SK-N-SH (cell line): ENCODE results near the gene TMEM138. TPM values are rescaled to one million over a fixed set of nuclear protein-coding genes. Genes with fewer than 3 reads are reported as not detected.

ENCODE experiments used
- CTCF ChIA-PET: fragments of 300-600, 350-600 bp; formaldehyde crosslinking; extraction: SDS; loops from one replicate; lab custom pipeline; 2021; lab: Yijun Ruan, JAX
- POLR2A ChIA-PET: fragments of 350-600 bp; sonication (Branson Sonifier 250); formaldehyde crosslinking; extraction: SDS; loops from one replicate; lab custom pipeline; 2020; ENCODE audit warnings: antibody characterized with exemption, inconsistent platforms; lab: Yijun Ruan, JAX
- DNase-seq: peaks from one replicate; pipeline ENCODE4 v3.0.0; 2012
- H2AFZ ChIP-seq: fragments of 200-600 bp; sonication (generic); 2 replicates; pipeline ENCODE4 v1.8.1; 2016; ENCODE audit warnings: antibody characterized with exemption, mild to moderate bottlenecking, low read depth
- H3F3A ChIP-seq: fragments of 200-600 bp; sonication (generic); replicated peaks from 2 replicates; pipeline ENCODE3; 2016; ENCODE audit warnings: antibody characterized with exemption, mild to moderate bottlenecking; ENCODE audit not compliant: insufficient read depth
- H3K27ac ChIP-seq, 2 experiments: fragments of 200-500 bp in 1 of 2; fragments of 200-600 bp in 1 of 2; sonication (Bioruptor generic) in 1 of 2; sonication (generic), shearing (Covaris generic) in 1 of 2; 2 replicates each; pipeline versions ENCODE4 v1.5.1 to v1.6.1; 2014 to 2016; ENCODE audit warnings: low read depth in 2 of 2, inconsistent platforms in 1 of 2, low read length in 1 of 2, mild to moderate bottlenecking in 1 of 2, mixed read lengths in 1 of 2
- H3K27me3 ChIP-seq: fragments of 200-600 bp; sonication (generic), shearing (Covaris generic); 2 replicates; pipeline ENCODE4 v1.6.1; 2016; ENCODE audit warnings: mixed run types; ENCODE audit not compliant: insufficient read depth
- H3K36me3 ChIP-seq, 2 experiments: fragments of 200-500 bp in 1 of 2; fragments of 200-600 bp in 1 of 2; sonication (Bioruptor generic) in 1 of 2; sonication (generic) in 1 of 2; replicated peaks in 1 of 2; 2 replicates each; pipeline versions ENCODE3 to v1.5.1; 2014 to 2016; ENCODE audit warnings: low read length in 1 of 2, mild to moderate bottlenecking in 1 of 2; ENCODE audit not compliant: insufficient read depth in 2 of 2, control insufficient read depth in 1 of 2
- H3K4me1 ChIP-seq, 2 experiments: fragments of 200-500 bp in 1 of 2; fragments of 200-600 bp in 1 of 2; sonication (Bioruptor generic) in 1 of 2; sonication (generic), shearing (Covaris generic) in 1 of 2; 2 replicates each; pipeline versions ENCODE4 v1.5.1 to v1.6.1; 2014 to 2016; ENCODE audit warnings: low read depth in 1 of 2, low read length in 1 of 2, mixed run types in 1 of 2; ENCODE audit not compliant: insufficient read depth in 2 of 2, control insufficient read depth in 1 of 2
- H3K4me2 ChIP-seq: fragments of 200-600 bp; sonication (generic), shearing (Covaris generic); 2 replicates; pipeline ENCODE4 v1.6.1; 2017; ENCODE audit warnings: mixed run types
- H3K4me3 ChIP-seq, 2 experiments: fragments of 200-500 bp in 1 of 2; fragments of 200-600 bp in 1 of 2; sonication (Bioruptor generic) in 1 of 2; sonication (generic), shearing (Covaris generic) in 1 of 2; 2 replicates each; pipeline versions ENCODE4 v1.5.1 to v1.8.1; 2014 to 2016; ENCODE audit warnings: low read depth in 2 of 2, inconsistent platforms in 1 of 2, low read length in 1 of 2, mild to moderate bottlenecking in 1 of 2, mixed read lengths in 1 of 2, moderate library complexity in 1 of 2
- H3K79me2 ChIP-seq: fragments of 200-600 bp; sonication (generic); 2 replicates; pipeline ENCODE4 v1.8.1; 2017; ENCODE audit warnings: mild to moderate bottlenecking; ENCODE audit not compliant: insufficient read depth
- H3K9ac ChIP-seq: fragments of 200-600 bp; sonication (generic); 2 replicates; pipeline ENCODE4 v1.6.1; 2017; ENCODE audit warnings: mixed run types
- H3K9me2 ChIP-seq: fragments of 200-600 bp; sonication (generic); 2 replicates; pipeline ENCODE4 v1.6.1; 2017; ENCODE audit warnings: mixed run types
- H3K9me3 ChIP-seq: fragments of 200-600 bp; sonication (generic); 2 replicates; pipeline ENCODE4 v1.6.1; 2017; ENCODE audit warnings: mixed run types, mild to moderate bottlenecking, moderate library complexity
- H4K20me1 ChIP-seq: fragments of 200-600 bp; sonication (generic); 2 replicates; pipeline ENCODE4 v1.6.1; 2017; ENCODE audit warnings: mild to moderate bottlenecking, mixed run types; ENCODE audit not compliant: insufficient read depth
- ELF1 ChIP-seq: IDR thresholded peaks from 2 replicates; pipeline ENCODE4 v1.4.0; 2012
- EP300 ChIP-seq, 2 experiments: IDR thresholded peaks; 2 replicates each; pipeline versions ENCODE4 v1.4.0 to v1.6.1; 2012; ENCODE audit warnings: borderline replicate concordance in 1 of 2, low read depth in 1 of 2, low read length in 1 of 2
- EZH2phosphoT487 ChIP-seq: fragments of 200-600 bp; sonication (generic); IDR thresholded peaks from 2 replicates; pipeline ENCODE4 v1.6.1; 2017; ENCODE audit warnings: low read depth, mixed run types, mild to moderate bottlenecking, antibody characterized with exemption, moderate library complexity, borderline replicate concordance
- FOXJ3 ChIP-seq: sonication (generic); formaldehyde crosslinking; IDR thresholded peaks from 2 replicates; pipeline ENCODE4 v1.5.1; 2020; ENCODE audit warnings: mild to moderate bottlenecking, missing genetic modification reagents
- FOXM1 ChIP-seq: IDR thresholded peaks from 2 replicates; pipeline ENCODE4 v1.4.0; 2012; ENCODE audit warnings: low read depth, mild to moderate bottlenecking
- GATA2 ChIP-seq: sonication (generic); formaldehyde crosslinking; IDR thresholded peaks from 2 replicates; pipeline ENCODE4 v1.5.0; 2020; ENCODE audit warnings: mild to moderate bottlenecking, missing genetic modification reagents
- MXI1 ChIP-seq: IDR thresholded peaks from 2 replicates; pipeline ENCODE4 v1.6.1; 2012; ENCODE audit warnings: mild to moderate bottlenecking, low read depth, low read length, improper control_type of control experiment
- RCOR1 ChIP-seq: fragments of 150-350 bp; IDR thresholded peaks from 2 replicates; pipeline ENCODE4 v1.6.1; 2017; ENCODE audit warnings: antibody characterized with exemption, low read length
- RXRA ChIP-seq: IDR thresholded peaks from 2 replicates; pipeline ENCODE4 v1.4.0; 2012; ENCODE audit warnings: low read depth, mild to moderate bottlenecking, borderline replicate concordance
- SIN3A ChIP-seq: IDR thresholded peaks from 2 replicates; pipeline ENCODE4 v1.6.1; 2012; ENCODE audit warnings: low read depth, mild to moderate bottlenecking, low read length, moderate library complexity, borderline replicate concordance
- TAF1 ChIP-seq: IDR thresholded peaks from 2 replicates; pipeline ENCODE4 v1.6.1; 2012; ENCODE audit warnings: low read depth, mild to moderate bottlenecking, low read length, moderate library complexity, borderline replicate concordance
- TCF12 ChIP-seq: IDR thresholded peaks from 2 replicates; pipeline ENCODE4 v1.4.0; 2012
- TEAD4 ChIP-seq: IDR thresholded peaks from 2 replicates; pipeline ENCODE4 v1.4.0; 2012; ENCODE audit warnings: mild to moderate bottlenecking, borderline replicate concordance; ENCODE audit not compliant: insufficient read depth
- YY1 ChIP-seq: IDR thresholded peaks from 2 replicates; pipeline ENCODE4 v1.4.0; 2012; ENCODE audit warnings: low read depth, mild to moderate bottlenecking
- WGBS: methylation state at CpG from one replicate; pipeline ENCODE4 v1.1.6; 2017; ENCODE audit warnings: low lambda C conversion rate; 5-methylcytosine and 5-hydroxymethylcytosine counted together
- polyA plus RNA-seq, 3 experiments: library from polyadenylated mRNA; depleted of rRNA; stranded (reverse); fragments of >200 nt; gene quantifications; 2 replicates each; pipeline ENCODE4 v1.2.3, GENCODE V29; 2012
- TF ChIP-seq, protein P1 (sequence below): fragments of 200-600 bp; sonication (generic); IDR thresholded peaks from 2 replicates; pipeline ENCODE4 v1.6.1; 2017; ENCODE audit warnings: antibody characterized with exemption, mild to moderate bottlenecking, moderate library complexity
- TF ChIP-seq, protein P2 (sequence below): IDR thresholded peaks from 2 replicates; pipeline ENCODE4 v1.4.0; 2012; ENCODE audit warnings: low read depth
- TF ChIP-seq, protein P3 (sequence below): IDR thresholded peaks from 2 replicates; pipeline ENCODE4 v1.6.1; 2012; ENCODE audit warnings: mild to moderate bottlenecking, low read depth, low read length, moderate library complexity
- TF ChIP-seq, protein P4 (sequence below): fragments of 150-350 bp; IDR thresholded peaks from 2 replicates; pipeline ENCODE4 v1.6.1; 2016; ENCODE audit warnings: mild to moderate bottlenecking, low read depth, low read length
- TF ChIP-seq, protein P5 (sequence below): fragments of 150-350 bp; IDR thresholded peaks from 2 replicates; pipeline ENCODE4 v1.6.1; 2017; ENCODE audit warnings: antibody characterized with exemption, low read length, low read depth, borderline replicate concordance

TMEM138 gene
- polyA plus RNA-seq, 1 of the 3 experiments (the other 2 are of a cell fraction): 82.2 TPM

DNA sequence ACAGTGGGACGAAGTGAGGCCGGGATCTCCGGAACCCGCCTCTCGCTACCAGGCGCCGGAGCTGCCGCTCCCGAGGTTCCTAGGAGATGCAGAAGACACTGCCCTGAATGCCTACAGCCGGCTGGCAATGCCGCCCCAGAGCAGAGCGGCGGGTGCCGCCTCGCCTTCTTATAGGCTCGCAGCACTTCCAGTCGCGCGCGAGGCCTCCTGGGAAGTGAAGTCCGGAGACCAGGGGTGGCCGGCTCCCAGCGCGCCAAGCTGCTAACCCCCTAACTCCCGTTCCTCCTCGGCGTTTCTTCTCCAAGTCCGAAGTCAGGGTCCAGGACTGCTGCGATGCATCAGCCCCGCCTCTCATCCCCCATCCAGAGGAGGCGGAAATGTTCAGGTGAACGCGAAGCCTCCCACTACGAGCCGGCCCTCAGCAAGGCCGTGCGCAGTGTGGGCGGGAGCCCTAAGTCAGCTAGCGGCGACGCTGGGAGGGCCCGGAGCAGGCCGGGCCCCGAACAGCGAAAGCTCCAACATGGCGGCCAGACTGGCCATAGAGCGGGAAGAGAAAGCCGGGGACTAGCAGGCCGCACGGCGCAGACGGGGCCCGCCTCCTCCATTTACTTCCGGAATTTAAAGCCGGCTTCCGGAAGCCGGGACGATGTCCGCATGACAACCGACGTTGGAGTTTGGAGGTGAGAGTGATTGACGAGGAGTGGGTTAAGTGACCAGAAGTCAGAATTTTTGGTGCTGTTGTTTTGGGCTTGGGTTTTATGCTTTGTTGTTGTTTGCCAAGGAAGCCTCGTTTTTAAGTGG is at the start of gene TMEM138, which contains the start of gene CYB561A3 (continued):
- TF ChIP-seq, protein P1, sequence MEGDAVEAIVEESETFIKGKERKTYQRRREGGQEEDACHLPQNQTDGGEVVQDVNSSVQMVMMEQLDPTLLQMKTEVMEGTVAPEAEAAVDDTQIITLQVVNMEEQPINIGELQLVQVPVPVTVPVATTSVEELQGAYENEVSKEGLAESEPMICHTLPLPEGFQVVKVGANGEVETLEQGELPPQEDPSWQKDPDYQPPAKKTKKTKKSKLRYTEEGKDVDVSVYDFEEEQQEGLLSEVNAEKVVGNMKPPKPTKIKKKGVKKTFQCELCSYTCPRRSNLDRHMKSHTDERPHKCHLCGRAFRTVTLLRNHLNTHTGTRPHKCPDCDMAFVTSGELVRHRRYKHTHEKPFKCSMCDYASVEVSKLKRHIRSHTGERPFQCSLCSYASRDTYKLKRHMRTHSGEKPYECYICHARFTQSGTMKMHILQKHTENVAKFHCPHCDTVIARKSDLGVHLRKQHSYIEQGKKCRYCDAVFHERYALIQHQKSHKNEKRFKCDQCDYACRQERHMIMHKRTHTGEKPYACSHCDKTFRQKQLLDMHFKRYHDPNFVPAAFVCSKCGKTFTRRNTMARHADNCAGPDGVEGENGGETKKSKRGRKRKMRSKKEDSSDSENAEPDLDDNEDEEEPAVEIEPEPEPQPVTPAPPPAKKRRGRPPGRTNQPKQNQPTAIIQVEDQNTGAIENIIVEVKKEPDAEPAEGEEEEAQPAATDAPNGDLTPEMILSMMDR: no peak
- TF ChIP-seq GATA2 (CRISPR knock-in tag) (no peak), TCF12 (no peak), TAF1 (peak; percentile 88)
- TF ChIP-seq, protein P2, sequence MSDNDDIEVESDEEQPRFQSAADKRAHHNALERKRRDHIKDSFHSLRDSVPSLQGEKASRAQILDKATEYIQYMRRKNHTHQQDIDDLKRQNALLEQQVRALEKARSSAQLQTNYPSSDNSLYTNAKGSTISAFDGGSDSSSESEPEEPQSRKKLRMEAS: peak; percentile 90
- TF ChIP-seq, protein P3, sequence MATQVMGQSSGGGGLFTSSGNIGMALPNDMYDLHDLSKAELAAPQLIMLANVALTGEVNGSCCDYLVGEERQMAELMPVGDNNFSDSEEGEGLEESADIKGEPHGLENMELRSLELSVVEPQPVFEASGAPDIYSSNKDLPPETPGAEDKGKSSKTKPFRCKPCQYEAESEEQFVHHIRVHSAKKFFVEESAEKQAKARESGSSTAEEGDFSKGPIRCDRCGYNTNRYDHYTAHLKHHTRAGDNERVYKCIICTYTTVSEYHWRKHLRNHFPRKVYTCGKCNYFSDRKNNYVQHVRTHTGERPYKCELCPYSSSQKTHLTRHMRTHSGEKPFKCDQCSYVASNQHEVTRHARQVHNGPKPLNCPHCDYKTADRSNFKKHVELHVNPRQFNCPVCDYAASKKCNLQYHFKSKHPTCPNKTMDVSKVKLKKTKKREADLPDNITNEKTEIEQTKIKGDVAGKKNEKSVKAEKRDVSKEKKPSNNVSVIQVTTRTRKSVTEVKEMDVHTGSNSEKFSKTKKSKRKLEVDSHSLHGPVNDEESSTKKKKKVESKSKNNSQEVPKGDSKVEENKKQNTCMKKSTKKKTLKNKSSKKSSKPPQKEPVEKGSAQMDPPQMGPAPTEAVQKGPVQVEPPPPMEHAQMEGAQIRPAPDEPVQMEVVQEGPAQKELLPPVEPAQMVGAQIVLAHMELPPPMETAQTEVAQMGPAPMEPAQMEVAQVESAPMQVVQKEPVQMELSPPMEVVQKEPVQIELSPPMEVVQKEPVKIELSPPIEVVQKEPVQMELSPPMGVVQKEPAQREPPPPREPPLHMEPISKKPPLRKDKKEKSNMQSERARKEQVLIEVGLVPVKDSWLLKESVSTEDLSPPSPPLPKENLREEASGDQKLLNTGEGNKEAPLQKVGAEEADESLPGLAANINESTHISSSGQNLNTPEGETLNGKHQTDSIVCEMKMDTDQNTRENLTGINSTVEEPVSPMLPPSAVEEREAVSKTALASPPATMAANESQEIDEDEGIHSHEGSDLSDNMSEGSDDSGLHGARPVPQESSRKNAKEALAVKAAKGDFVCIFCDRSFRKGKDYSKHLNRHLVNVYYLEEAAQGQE: peak; percentile 43

DNA sequence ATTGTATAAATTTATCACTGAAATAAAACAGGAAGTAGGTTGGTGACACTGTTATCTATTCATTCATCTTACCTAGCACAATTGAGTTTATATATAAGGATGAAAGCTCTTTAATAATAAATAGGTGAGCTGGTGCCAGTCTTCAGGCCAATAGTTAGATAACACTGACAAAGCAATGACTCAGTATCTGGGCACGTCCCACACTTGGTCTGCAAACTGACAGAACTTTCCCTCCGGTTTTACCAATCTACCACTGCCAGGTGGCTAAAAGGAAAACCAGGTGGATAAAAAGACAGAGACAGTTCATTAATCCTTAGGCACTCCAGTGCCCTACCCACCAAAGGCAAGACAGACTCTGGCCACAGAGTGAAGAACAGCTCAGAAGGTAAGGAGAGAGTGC is 46.9 kb upstream of the TMEM138 start:
- H3K36me3 ChIP-seq: peaks cover 71 to 83% of the 10 kb centered on the region in 2 experiments
- DNase-seq: no peak
- H2AFZ ChIP-seq: no peak overlapping the region
- no peak overlapping the region for H3K4me3 ChIP-seq
- H3K9ac ChIP-seq: no peak overlapping the region
- ChIA-PET POLR2A (no interaction called here), CTCF (interaction anchor here (1.3 to 4.2 kb wide), 3 partner anchors 15 to 114 kb away, joined by 3 to 16 read pairs (median 3); partner anchors contain the start of genes CPSF7 and SDHAF2)
- no peaks in the 10 kb centered on the region for H3K9me2 ChIP-seq
- no peaks in the 10 kb centered on the region for H3K27me3 ChIP-seq
- no peaks in the 10 kb centered on the region for H3K4me1 ChIP-seq
- no peak overlapping the region for H3K4me2 ChIP-seq
- no peak overlapping the region for H3K27ac ChIP-seq
- 78% methylated on average over 2 of the region's 2 CpGs for WGBS
- H3F3A ChIP-seq: no peaks in the 10 kb centered on the region
- no peaks in the 10 kb centered on the region for H3K9me3 ChIP-seq
- no peaks in the 10 kb centered on the region for H4K20me1 ChIP-seq
- peaks cover 4% of the 10 kb centered on the region; the same call in 1 of the 2 replicates for H3K79me2 ChIP-seq
- TF ChIP-seq YY1 (no peak), SIN3A (no peak), EP300 (IDR thresholded peaks at IDR 0.05; ENCODE audit: borderline replicate concordance in 1 of 2, low read depth in 1 of 2, low read length in 1 of 2) (no peak), MXI1 (no peak), TCF12 (no peak), EZH2phosphoT487 (no peak), TEAD4 (no peak), FOXJ3 (CRISPR knock-in tag) (no peak), RXRA (no peak), TAF1 (no peak), GATA2 (CRISPR knock-in tag) (no peak), FOXM1 (no peak), RCOR1 (no peak), ELF1 (no peak)
- TF ChIP-seq, protein P4, sequence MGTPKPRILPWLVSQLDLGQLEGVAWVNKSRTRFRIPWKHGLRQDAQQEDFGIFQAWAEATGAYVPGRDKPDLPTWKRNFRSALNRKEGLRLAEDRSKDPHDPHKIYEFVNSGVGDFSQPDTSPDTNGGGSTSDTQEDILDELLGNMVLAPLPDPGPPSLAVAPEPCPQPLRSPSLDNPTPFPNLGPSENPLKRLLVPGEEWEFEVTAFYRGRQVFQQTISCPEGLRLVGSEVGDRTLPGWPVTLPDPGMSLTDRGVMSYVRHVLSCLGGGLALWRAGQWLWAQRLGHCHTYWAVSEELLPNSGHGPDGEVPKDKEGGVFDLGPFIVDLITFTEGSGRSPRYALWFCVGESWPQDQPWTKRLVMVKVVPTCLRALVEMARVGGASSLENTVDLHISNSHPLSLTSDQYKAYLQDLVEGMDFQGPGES: no peak
- TF ChIP-seq, protein P1: no peak
- TF ChIP-seq, protein P5, sequence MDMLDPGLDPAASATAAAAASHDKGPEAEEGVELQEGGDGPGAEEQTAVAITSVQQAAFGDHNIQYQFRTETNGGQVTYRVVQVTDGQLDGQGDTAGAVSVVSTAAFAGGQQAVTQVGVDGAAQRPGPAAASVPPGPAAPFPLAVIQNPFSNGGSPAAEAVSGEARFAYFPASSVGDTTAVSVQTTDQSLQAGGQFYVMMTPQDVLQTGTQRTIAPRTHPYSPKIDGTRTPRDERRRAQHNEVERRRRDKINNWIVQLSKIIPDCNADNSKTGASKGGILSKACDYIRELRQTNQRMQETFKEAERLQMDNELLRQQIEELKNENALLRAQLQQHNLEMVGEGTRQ: no peak
